Measurements from ENCODE around the gene MTHFD1L. TPM values are rescaled to one million over a fixed set of nuclear protein-coding genes. Genes with fewer than 3 reads are reported as not detected.
"Not testable (repeated sequence)": the region's sequence is repeated elsewhere in the genome, so short reads cannot be mapped to it uniquely, and the experiment has no call there.

The MTHFD1L gene
- total and polyA plus RNA-seq, 2 of the 8 experiments (the other 6 are each of a cell fraction or from before 2014, with no cell fraction given): 29.2 to 105 TPM

- H2BK20ac ChIP-seq (ENCODE audit: low read length); H3K4me1 ChIP-seq (replicated peaks in 1 of 4; ENCODE audit: control insufficient read depth in 3 of 4, insufficient read depth in 4 of 4, low read length in 3 of 4); H3K4me3 ChIP-seq (ENCODE audit: extremely low read depth in 1 of 4, insufficient read depth in 2 of 4, low read depth in 3 of 4, low read length in 4 of 4); H3K4ac ChIP-seq (replicated peaks; ENCODE audit: insufficient read length, low read depth, low read length); POLR2A ChIA-PET (ENCODE audit: partially characterized antibody); H2AFZ ChIP-seq (ENCODE audit: low read length); H2BK5ac ChIP-seq (ENCODE audit: low read depth, low read length); H3K79me2 ChIP-seq (ENCODE audit: control insufficient read depth in 1 of 2, insufficient read depth in 2 of 2, low read length in 2 of 2); H3K18ac ChIP-seq (ENCODE audit: extremely low read depth, low read length); DNase-seq (ENCODE audit: low read depth in 1 of 2, low spot score in 2 of 2); H2BK120ac ChIP-seq (replicated peaks; ENCODE audit: low read depth, low read length); H2AK5ac ChIP-seq (ENCODE audit: low read depth, low read length); H4K5ac ChIP-seq (ENCODE audit: insufficient read length, low read depth, low read length); FAIRE-seq; H3K79me1 ChIP-seq (ENCODE audit: low read depth, low read length); H3K56ac ChIP-seq (replicated peaks; ENCODE audit: insufficient read length, low read depth, low read length); H4K91ac ChIP-seq (replicated peaks; ENCODE audit: insufficient read length, low read length); H3K27ac ChIP-seq (ENCODE audit: low read depth, low read length); H4K20me1 ChIP-seq (replicated peaks in 1 of 2; ENCODE audit: control insufficient read depth in 1 of 2, insufficient read depth in 2 of 2, low read length in 2 of 2); H3K36me3 ChIP-seq (ENCODE audit: control insufficient read depth in 2 of 4, insufficient read depth in 4 of 4, low read length in 3 of 4); H3K23me2 ChIP-seq (ENCODE audit: low read depth, low read length); H3K23ac ChIP-seq (ENCODE audit: insufficient read length); H3K9me3 ChIP-seq (ENCODE audit: insufficient read depth in 2 of 2, low read depth in 1 of 2, low read length in 1 of 2); H3K9ac ChIP-seq (replicated peaks in 1 of 4; ENCODE audit: extremely low read depth in 1 of 4, low read depth in 3 of 4, low read length in 3 of 4); H2BK12ac ChIP-seq (ENCODE audit: low read depth, low read length); H4K8ac ChIP-seq (ENCODE audit: extremely low read depth, insufficient read depth, low read length); H2BK15ac ChIP-seq (ENCODE audit: low read length); H3K14ac ChIP-seq (ENCODE audit: insufficient read length); H3K27me3 ChIP-seq (replicated peaks in 1 of 4; ENCODE audit: control insufficient read depth in 3 of 4, extremely low read depth in 1 of 4, insufficient read depth in 3 of 4, low read length in 3 of 4); H3K4me2 ChIP-seq (ENCODE audit: insufficient read depth in 1 of 2, low read depth in 2 of 2, low read length in 2 of 2): not testable (repeated sequence)
- CTCF ChIA-PET (ENCODE audit: partially characterized antibody): interaction anchor here (1.8 kb wide), 1 partner anchor 45 kb away, joined by 7 read pairs; no protein-coding TSS in a partner anchor
- 91% methylated on average over 8 of the region's 8 CpGs; no CpG with 5 or more reads in 1 of the 2 experiments for WGBS, 2 experiments (ENCODE audit: extremely low coverage in 1 of 2, insufficient coverage in 1 of 2, insufficient read length in 1 of 2, insufficient replicate concordance in 2 of 2, low coverage in 1 of 2, low lambda C conversion rate in 2 of 2, missing lambda C conversion rate in 1 of 2)
These were observed 3.9 kb upstream of the MTHFD1L start for GRCh38 chr6:150861448-150862168.

All from H1 (cell line).